Endometrial microvascular endothelial cells (primary cell): Measurements from ENCODE around the gene METTL8. TPM values are rescaled to one million over a fixed set of nuclear protein-coding genes. Genes with fewer than 3 reads are reported as not detected.

Source experiments
- in situ Hi-C: cut with HindIII; loops from 2 replicates; pipeline ENCODE4 v1.10.0; 2017; ENCODE audit warnings: low sequenced_read_pairs, low pct_unique_long_range_greater_than_20kb; ENCODE audit errors: inconsistent ontology term
- total RNA-seq: library from RNA; depleted of rRNA; stranded (reverse); fragments of >200 nt; gene quantifications from one replicate; pipeline ENCODE4 v1.2.3, GENCODE V29; 2015; ENCODE audit errors: inconsistent ontology term

The METTL8 gene
- total RNA-seq, 1 donor from 2014 or later = 72.4 TPM

DNA sequence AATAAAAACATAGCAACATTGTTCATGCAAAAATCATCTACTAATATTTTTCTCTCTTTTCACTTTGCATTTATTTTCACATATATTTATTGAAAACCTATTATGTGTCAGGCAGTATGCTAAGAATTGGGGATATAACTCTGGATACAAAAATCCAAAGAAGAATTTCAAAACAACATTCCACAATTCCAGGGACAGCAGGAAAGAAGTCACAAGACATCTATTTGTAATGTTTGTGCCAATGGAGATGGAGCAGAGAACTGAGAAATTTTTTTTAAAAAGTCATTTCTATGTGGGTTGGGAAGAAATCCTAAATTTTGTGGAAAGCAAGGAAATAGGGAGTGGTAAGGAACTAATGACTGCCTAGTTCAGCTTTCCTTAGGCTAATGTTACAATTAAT is 144.5 kb downstream of the METTL8 start:
- in situ Hi-C loops = no loop called here

DNA sequence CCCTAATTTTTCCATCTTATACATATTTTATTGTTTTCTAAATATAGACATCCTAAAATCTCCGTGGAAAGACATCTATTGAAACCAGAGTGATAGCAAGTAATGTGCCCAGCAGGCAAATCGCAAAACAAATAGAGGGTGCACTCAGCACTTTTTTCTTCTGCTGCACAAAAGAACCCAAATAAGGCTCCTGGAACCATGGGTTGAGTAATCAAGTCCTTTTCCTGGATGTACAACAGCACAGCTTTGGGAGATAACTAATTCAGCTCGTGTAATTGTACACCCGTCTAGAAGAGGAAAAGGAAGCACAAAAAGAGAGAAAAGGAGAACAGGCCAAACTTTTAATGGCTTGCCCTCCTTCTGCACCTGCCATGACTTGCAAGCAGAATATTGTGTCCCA is 146.2 kb downstream of the METTL8 start:
- in situ Hi-C loops = no loop called here

DNA sequence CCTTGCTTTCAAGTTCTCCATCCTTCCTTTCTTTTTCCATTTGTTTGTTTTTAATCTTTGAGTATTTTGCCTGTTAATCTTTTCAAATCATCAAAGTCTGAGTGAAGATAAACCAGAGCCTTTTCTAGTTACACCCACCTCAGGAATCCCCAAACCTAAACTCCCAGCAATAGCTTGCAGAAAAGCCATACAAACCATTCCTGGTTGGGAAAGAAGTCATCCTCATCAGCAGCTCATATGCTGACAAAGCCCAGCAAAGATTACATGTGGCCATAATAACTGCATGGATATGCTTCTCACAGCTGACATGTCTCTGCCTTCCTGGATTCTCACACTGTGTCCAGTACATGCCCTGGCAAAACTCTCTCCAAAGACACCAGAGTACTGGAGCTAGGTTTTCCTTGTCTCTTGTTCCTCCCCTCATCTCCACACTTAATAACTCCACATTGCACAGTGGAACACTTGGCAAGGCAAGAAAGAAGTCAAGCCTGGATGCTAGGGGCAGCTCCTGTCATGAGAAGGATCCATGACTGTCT is 146.7 kb downstream of the METTL8 start:
- in situ Hi-C loops = no loop called here

DNA sequence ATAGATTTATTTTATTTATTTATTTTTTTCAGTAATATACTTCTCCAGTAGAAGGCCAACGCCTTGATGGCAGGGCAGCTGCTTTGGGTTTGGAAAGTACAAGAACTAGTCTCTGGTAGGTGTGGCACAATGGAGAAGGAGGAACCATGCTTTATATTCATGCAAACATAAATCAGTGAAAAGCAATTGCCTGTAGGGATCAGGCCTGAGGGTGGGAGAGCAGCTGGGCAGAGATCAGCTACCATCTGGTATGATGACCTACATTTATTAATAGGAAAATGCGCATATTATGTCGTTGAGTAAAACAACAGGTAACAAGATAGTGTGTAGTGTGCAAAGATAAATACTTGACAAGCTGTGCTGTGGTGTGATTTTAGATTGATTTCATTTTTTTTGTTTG is 152.7 kb downstream of the METTL8 start:
- in situ Hi-C loops = no loop called here

DNA sequence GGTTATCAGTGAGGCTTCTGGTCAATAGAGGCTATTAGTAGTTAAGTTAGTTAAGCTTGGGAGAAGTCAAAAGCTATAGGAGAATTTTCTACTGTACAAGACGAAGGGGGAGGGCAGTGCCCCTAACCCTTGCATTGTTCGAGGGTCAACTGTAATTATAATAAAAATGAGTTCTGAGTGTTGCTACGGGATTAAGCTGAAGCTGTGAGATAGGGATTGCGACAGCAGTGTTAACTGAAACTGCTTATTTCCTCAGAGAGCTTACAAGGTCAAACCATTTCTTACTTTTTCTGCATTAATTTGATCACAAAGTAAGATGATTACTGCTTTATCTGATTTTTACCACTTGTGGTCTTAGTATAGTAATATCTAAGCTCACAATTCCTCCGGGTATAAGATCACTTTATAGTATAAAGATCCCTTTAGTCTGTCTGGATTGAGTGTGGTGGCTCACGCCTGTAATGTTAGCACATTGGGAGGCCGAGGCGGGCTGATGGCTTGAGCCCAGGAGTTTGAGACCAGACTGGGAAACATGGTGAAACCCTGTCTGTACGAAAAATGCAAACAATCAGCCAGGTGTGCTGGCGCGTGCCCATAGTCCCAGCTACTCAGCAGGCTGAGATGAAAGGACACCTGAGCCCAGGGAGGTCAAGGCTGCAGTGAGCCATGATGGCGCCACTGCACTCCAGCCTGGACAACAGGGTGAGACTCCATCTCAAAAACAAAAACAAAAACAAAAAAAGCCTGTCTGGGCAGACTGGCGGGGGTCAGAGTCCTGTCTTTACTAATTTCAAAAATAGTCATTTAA is 153.6 kb downstream of the METTL8 start:
- in situ Hi-C loops = no loop called here

DNA sequence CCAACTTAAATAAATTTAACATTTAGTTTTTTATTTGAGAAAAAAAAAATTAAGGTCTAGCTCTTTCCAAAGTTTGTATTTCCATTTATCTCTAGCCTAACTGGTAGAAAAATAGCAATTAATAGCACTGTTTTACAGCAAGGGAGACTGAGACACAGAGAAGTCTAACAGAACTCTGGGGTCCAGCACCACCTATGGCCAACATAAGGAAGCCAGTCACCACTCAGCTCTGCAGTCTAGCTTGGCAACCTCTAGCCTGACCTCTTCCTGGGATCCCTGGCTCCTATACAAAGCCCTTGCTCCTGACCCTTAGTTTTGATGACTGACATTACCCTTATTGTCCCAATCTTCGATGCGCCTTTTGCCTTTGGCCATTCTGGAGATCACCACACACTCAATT is 159.0 kb downstream of the METTL8 start:
- in situ Hi-C loops = no loop called here

DNA sequence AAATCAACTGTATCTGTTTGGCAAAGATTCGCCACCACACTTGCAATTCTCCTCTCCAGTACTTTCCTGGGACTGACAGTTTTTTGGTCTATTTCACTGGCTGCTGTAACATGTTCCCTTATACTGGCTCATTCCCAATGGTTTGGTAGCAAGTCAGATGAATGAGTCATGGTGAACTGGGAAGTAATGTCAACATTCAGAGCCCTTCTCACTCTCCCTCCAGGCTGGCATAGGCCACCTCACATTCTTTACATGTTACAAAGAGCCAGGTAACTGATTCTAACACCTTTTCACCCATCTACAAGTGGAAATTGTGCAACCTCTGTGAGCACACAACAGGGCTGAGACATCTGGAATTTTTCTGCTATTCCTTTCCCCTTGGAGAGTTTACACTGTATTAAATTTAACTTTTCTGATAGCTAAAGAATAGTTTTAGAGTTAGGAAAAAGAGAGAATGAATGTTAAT is 161.8 kb downstream of the METTL8 start:
- in situ Hi-C loops = no loop called here

DNA sequence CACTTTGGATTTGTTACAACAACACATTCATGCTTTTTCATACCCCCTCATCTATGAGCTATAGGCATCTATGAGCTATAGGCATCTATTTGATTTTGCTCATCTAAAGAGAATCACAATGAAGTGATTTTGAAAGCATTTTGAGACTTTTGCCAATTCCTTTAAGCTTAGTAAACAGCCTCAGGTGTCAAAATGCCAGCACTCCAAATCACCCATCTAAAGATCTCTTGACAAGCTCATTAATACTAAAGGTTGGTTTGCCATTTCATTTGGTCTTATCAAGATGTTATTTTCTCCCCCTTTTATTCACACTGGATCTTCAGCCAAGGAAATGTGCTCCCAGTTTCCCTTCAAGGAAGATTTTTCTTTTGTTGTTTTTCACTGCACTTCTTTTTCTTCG is 162.4 kb downstream of the METTL8 start:
- in situ Hi-C loops = no loop called here

DNA sequence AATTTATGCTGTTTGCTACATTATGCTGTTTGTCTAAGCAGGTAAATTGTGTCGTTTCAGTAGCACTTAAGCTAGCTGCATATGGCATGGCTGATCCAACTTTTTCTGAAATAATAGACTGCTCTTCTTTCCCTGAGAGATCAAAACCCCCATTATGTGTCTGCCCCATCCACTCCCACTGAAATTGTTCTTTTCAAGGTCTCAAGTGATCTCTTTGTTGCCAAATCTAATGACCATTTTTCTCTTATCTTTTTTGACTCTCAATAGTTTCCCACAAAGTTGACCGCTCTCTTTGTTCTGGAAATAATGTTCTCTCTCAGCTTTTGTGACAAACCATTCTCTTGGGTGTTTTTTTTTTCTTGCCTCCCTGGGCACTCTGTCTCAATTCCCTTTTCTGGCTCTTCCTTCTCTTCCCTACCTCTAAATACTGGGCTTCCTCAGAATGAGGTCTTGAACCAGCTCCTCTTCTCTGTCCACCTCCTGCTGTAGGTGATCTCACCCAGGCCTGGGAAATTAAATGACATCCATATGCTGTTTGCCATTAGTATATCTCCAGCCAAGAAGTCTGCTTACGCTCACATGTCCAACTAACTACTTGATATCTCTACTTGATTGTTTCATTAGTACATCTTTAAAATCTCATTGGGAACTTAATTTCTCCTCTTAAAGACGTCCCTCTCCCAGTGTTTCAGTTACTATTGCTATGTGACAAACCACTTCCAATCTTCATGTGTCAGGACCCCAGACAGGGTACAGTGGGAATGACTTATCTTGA is 165.7 kb downstream of the METTL8 start:
- in situ Hi-C loops = no loop called here

Other genes with a start within 250 kb of the METTL8 start
- 18.7 TPM for gene DCAF17, start 236 bp upstream of the METTL8 start, total RNA-seq
- 12.7 TPM for gene CYBRD1, start 88.5 kb upstream of the METTL8 start, total RNA-seq